Right lobe of liver (tissue), 4 donors: ENCODE measurements around the gene CYTIP.
"Not testable (repeated sequence)": the region's sequence is repeated elsewhere in the genome, so short reads cannot be mapped to it uniquely, and the experiment has no call there.

Experiments used
- CTCF ChIP-seq, 4 donors: fragments of 200-600 bp in 3 of 4; fragments of 450-650 bp in 1 of 4; IDR thresholded peaks; one replicate each; pipeline versions ENCODE4 v1.5.1 to v1.8.0; 2016 to 2022; ENCODE audit warnings: antibody characterized with exemption in 4 of 4, mild to moderate bottlenecking in 2 of 4
- POLR2A ChIP-seq: fragments of 450-650 bp; IDR thresholded peaks from one replicate; pipeline ENCODE4 v1.6.1; 2017; ENCODE audit warnings: antibody characterized with exemption, mild to moderate bottlenecking
- donor health status: DM: no; HTN: no; CAD: no.
- donor health status: DM: no; HTN: no; CAD: no.
- donor health status: DM: no; HTN: yes; CAD: no.

- TF ChIP-seq CTCF (IDR thresholded peaks at IDR 0.05); POLR2A: not testable (repeated sequence)
These were observed 40.9 kb downstream of the CYTIP start for GRCh38 chr2:157402801-157403485.
